ENCODE data around the gene MYO5C. TPM values are rescaled to one million over a fixed set of nuclear protein-coding genes. Genes with fewer than 3 reads are reported as not detected.

The MYO5C gene
- total RNA-seq, 2 experiments from 2014 or later, result 1.6 to 4.1 TPM

- Histone ChIP-seq H3K4me2 (ENCODE audit: low read length) (no peak overlapping the region), H4K20me1 (ENCODE audit: insufficient read depth, low read length) (no peaks in the 10 kb centered on the region), H3K9me2 (ENCODE audit: insufficient read depth, low read length) (no peaks in the 10 kb centered on the region), H3K27ac (ENCODE audit: low read depth, low read length, poor library complexity, severe bottlenecking) (no peak overlapping the region), H3K36me3 (ENCODE audit: insufficient read depth, low read length) (no peaks in the 10 kb centered on the region), H3K4me3 (ENCODE audit: low read depth, low read length, poor library complexity, severe bottlenecking) (no peak overlapping the region), H3K9me3 (ENCODE audit: low read length) (no peaks in the 10 kb centered on the region), H3K4me1 (ENCODE audit: insufficient read depth, low read length, poor library complexity, severe bottlenecking) (peaks cover 25% of the 10 kb centered on the region), H3K79me2 (ENCODE audit: insufficient read depth, low read depth, low read length) (no peaks in the 10 kb centered on the region), H2AFZ (ENCODE audit: low read length) (no peak overlapping the region; the same call in 1 of the 2 replicates)
- intact Hi-C loops (cut with micrococcal nuclease; ENCODE audit: unreplicated experiment), result loop anchor here (1.0 to 5.0 kb wide), 7 partner anchors 39 to 479 kb away; partner anchors contain the start of gene MYO5A
- ChIA-PET POLR2A (interaction anchor here (0.7 to 2.0 kb wide), 6 partner anchors 20 to 479 kb away, joined by 3 to 7 read pairs (median 4); no protein-coding TSS in a partner anchor), CTCF (ENCODE audit: unreplicated experiment) (interaction anchor here (0.7 to 1.7 kb wide), 3 partner anchors 39 to 475 kb away, joined by 3 to 10 read pairs (median 3); no protein-coding TSS in a partner anchor)
- no TSS peak for BruUV-seq (replicated peaks)
- DNase-seq (ENCODE audit: low spot score), result no peak
- TF ChIP-seq CTCF (conservative IDR thresholded peaks at IDR 0.05; ENCODE audit: low read length), result no peak
- no peak for TF ChIP-seq EZH2phosphoT487 (IDR thresholded peaks at IDR 0.05; ENCODE audit: borderline replicate concordance, low read depth, low read length)
Observed at GRCh38 chr15:52255935-52256334, 39.7 kb downstream of the MYO5C start.

GRCh38 chr15:52255008-52255407 is 40.6 kb downstream of the MYO5C start:
- H3K79me2 ChIP-seq (ENCODE audit: insufficient read depth, low read depth, low read length), result no peaks in the 10 kb centered on the region
- no peak overlapping the region for H3K27ac ChIP-seq (ENCODE audit: low read depth, low read length, poor library complexity, severe bottlenecking)
- H3K4me2 ChIP-seq (ENCODE audit: low read length), result no peak overlapping the region
- no peak overlapping the region for H3K4me3 ChIP-seq (ENCODE audit: low read depth, low read length, poor library complexity, severe bottlenecking)
- no peaks in the 10 kb centered on the region for H3K9me3 ChIP-seq (ENCODE audit: low read length)
- no peaks in the 10 kb centered on the region for H3K36me3 ChIP-seq (ENCODE audit: insufficient read depth, low read length)
- TF ChIP-seq EZH2phosphoT487 (IDR thresholded peaks at IDR 0.05; ENCODE audit: borderline replicate concordance, low read depth, low read length) (no peak), CTCF (conservative IDR thresholded peaks at IDR 0.05; ENCODE audit: low read length) (no peak)
- no peaks in the 10 kb centered on the region for H3K9me2 ChIP-seq (ENCODE audit: insufficient read depth, low read length)
- POLR2A ChIA-PET, result interaction anchor here (0.7 to 2.0 kb wide), 6 partner anchors 38 to 477 kb away, joined by 3 to 6 read pairs (median 4); no protein-coding TSS in a partner anchor
- BruUV-seq (replicated peaks), result no TSS peak
- no peaks in the 10 kb centered on the region for H4K20me1 ChIP-seq (ENCODE audit: insufficient read depth, low read length)
- H2AFZ ChIP-seq (ENCODE audit: low read length), result 0 out of 2 replicates have a peak overlapping the region, but pooled peaks have one; percentile 10
- no peak for DNase-seq (ENCODE audit: low spot score)
- CTCF ChIA-PET (ENCODE audit: unreplicated experiment), result interaction anchor here (1.0 to 1.2 kb wide), 2 partner anchors 38 to 481 kb away, joined by 3 to 4 read pairs; no protein-coding TSS in a partner anchor
- peaks cover 25% of the 10 kb centered on the region for H3K4me1 ChIP-seq (ENCODE audit: insufficient read depth, low read length, poor library complexity, severe bottlenecking)
- intact Hi-C loops (cut with micrococcal nuclease; ENCODE audit: unreplicated experiment), result loop anchor here (5.0 kb wide), 1 partner anchor 72 kb away; no protein-coding TSS in a partner anchor

- H3K9me3 ChIP-seq (ENCODE audit: low read length), result no peaks in the 10 kb centered on the region
- no peak for TF ChIP-seq EZH2phosphoT487 (IDR thresholded peaks at IDR 0.05; ENCODE audit: borderline replicate concordance, low read depth, low read length)
- peak; percentile 75 for TF ChIP-seq CTCF (conservative IDR thresholded peaks at IDR 0.05; ENCODE audit: low read length)
- H2AFZ ChIP-seq (ENCODE audit: low read length), result peak overlapping the region; percentile 2; the same call in 1 of the 2 replicates
- no peak overlapping the region for H3K4me2 ChIP-seq (ENCODE audit: low read length)
- POLR2A ChIA-PET, result interaction anchor here (0.6 to 2.0 kb wide), 7 partner anchors 26 to 477 kb away, joined by 3 to 6 read pairs (median 4); no protein-coding TSS in a partner anchor
- intact Hi-C loops (cut with micrococcal nuclease; ENCODE audit: unreplicated experiment), result loop anchor here (1.0 kb wide), 1 partner anchor 71 kb away; no protein-coding TSS in a partner anchor
- H3K9me2 ChIP-seq (ENCODE audit: insufficient read depth, low read length), result no peaks in the 10 kb centered on the region
- CTCF ChIA-PET (ENCODE audit: unreplicated experiment), result interaction anchor here (1.0 to 1.4 kb wide), 2 partner anchors 480 to 481 kb away, joined by 3 to 4 read pairs; no protein-coding TSS in a partner anchor
- peaks cover 25% of the 10 kb centered on the region for H3K4me1 ChIP-seq (ENCODE audit: insufficient read depth, low read length, poor library complexity, severe bottlenecking)
- H3K4me3 ChIP-seq (ENCODE audit: low read depth, low read length, poor library complexity, severe bottlenecking), result no peak overlapping the region
- peak; percentile 57 for DNase-seq (ENCODE audit: low spot score)
- no peak overlapping the region for H3K27ac ChIP-seq (ENCODE audit: low read depth, low read length, poor library complexity, severe bottlenecking)
- no TSS peak for BruUV-seq (replicated peaks)
- H3K36me3 ChIP-seq (ENCODE audit: insufficient read depth, low read length), result no peaks in the 10 kb centered on the region
- H4K20me1 ChIP-seq (ENCODE audit: insufficient read depth, low read length), result no peaks in the 10 kb centered on the region
- no peaks in the 10 kb centered on the region for H3K79me2 ChIP-seq (ENCODE audit: insufficient read depth, low read depth, low read length)
Observed at GRCh38 chr15:52254391-52254790, 41.2 kb downstream of the MYO5C start.

All from OCI-LY7 (cell line).